C4-2B (cell line): ENCODE measurements around the gene HDHD3.

Experiments
- H3K27ac ChIP-seq: fragments of 450-650 bp; 2 replicates; pipeline ENCODE4 v1.5.1; 2017
- CTCF ChIP-seq: fragments of 450-650 bp; conservative IDR thresholded peaks from 2 replicates; pipeline ENCODE4 v1.5.1; 2017; ENCODE audit warnings: mild to moderate bottlenecking
- ZFX ChIP-seq: fragments of 450-650 bp; IDR thresholded peaks from 2 replicates; pipeline ENCODE4 v1.6.1; 2017

The HDHD3 gene

GRCh38 chr9:113359385-113359784 lies 17.4 kb downstream of the HDHD3 start:
- H3K27ac ChIP-seq, result no peak overlapping the region
- no peak for TF ChIP-seq ZFX
- no peak for TF ChIP-seq CTCF

- TF ChIP-seq ZFX (no peak), CTCF (no peak)
- no peak overlapping the region for H3K27ac ChIP-seq
Observed at GRCh38 chr9:113356686-113357292, 20.0 kb downstream of the HDHD3 start.

GRCh38 chr9:113355040-113355596 lies 21.7 kb downstream of the HDHD3 start:
- TF ChIP-seq ZFX (no peak), CTCF (no peak)
- H3K27ac ChIP-seq, result no peak overlapping the region

GRCh38 chr9:113352411-113352810 lies 24.4 kb downstream of the HDHD3 start:
- TF ChIP-seq CTCF (no peak), ZFX (no peak)
- H3K27ac ChIP-seq, result no peak overlapping the region

- TF ChIP-seq ZFX (no peak), CTCF (no peak)
- H3K27ac ChIP-seq, result no peak overlapping the region
Observed at GRCh38 chr9:113352006-113352405, 24.8 kb downstream of the HDHD3 start.

GRCh38 chr9:113350937-113351336 lies 25.8 kb downstream of the HDHD3 start:
- H3K27ac ChIP-seq, result no peak overlapping the region
- TF ChIP-seq ZFX (no peak), CTCF (no peak)

GRCh38 chr9:113350107-113350661 lies 26.6 kb downstream of the HDHD3 start:
- TF ChIP-seq CTCF (no peak), ZFX (no peak)
- peak overlapping the region; percentile 56; the same call in 1 of the 2 replicates for H3K27ac ChIP-seq
